Measurements from ENCODE around the gene STIM2.
"Not testable (repeated sequence)": the region's sequence is repeated elsewhere in the genome, so short reads cannot be mapped to it uniquely, and the experiment has no call there.

STIM2 gene

DNA sequence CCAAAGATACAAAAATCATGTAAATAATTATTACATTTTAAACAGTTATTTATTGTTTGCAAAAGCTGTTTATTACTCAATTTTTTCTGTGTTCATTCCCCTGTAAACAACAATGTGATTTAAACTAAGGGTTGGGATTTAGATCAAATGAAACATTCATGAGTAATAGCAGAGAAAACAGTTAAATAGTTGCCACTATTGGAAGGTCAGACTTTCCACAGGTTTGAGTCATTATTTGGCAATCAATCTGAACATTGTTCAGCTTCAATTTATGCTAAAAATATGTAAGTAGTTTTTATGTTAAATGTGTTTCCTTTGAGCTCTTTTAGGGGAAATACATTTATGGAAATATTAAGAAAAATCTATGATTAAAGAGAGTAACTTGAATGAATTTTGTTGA is 144.9 kb downstream of the STIM2 start:
- no peak for DNase-seq (ENCODE audit: low spot score)

DNA sequence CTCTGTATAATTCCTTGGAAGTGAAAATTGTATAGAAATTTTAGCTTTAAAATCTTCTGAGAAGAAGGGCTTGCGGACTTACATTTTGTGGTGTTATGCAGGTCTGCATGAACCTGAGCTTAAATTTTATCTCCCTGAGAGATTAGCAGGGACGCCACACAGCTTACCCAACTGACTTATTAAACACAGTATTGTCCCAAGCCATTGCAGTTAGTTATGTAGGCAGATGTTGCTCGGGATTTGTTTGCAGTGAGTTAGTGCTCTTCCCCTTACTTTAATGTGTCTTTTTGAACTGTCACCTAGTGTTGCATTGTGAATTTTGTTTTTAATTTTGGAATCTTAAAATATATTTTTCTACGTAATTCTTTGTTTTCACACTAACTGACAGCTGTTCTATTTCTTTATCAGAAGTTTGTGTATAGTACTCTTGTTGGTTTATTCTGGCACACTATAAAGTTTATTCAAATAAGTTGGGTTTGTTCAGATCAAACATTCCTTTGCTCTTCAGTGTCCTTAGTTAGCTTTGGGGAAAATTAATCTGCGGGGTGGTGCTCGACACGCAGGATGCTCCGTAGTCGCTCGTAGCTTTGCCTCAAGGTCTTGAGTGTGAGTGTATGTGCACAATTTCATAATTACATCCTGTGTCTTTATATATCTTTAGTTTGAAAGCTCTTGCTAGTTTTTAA is 145.4 kb downstream of the STIM2 start:
- no peak for DNase-seq (ENCODE audit: low spot score)

DNA sequence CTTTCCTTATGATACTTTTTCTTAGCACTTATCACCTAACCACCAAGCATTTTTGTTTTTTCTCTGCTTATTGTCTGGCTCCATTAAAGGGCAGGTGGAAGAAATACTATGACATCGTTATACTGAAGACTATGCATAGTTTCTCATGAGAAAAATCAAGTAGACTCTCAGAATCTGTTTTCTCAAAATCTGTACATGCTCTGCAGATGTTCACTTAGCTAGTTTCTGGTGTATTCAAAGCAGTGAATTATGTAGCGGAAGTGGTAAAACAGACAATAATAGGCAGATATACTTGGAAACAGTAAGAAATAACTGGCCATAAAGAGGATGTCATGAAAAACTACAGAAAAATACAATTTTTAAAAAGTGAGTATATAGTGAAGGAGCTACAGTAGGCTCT is 146.0 kb downstream of the STIM2 start:
- DNase-seq (ENCODE audit: low spot score) = no peak

DNA sequence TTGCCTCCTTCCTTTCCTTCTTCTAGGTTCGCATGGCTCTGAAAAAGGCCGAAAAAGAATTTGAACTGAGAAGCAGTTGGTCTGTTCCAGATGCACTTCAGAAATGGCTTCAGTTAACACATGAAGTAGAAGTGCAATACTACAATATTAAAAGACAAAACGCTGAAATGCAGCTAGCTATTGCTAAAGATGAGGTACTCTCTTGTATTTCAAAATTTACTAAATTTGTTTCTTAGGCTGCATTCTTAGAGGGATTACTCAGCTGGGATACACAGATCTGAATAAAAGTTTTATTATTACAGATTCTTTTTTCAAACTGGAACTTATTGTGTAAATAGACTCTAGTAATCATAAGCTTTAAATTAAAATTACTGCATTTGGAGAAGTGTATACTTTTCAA is 146.9 kb downstream of the STIM2 start:
- DNase-seq (ENCODE audit: low spot score) = no peak

DNA sequence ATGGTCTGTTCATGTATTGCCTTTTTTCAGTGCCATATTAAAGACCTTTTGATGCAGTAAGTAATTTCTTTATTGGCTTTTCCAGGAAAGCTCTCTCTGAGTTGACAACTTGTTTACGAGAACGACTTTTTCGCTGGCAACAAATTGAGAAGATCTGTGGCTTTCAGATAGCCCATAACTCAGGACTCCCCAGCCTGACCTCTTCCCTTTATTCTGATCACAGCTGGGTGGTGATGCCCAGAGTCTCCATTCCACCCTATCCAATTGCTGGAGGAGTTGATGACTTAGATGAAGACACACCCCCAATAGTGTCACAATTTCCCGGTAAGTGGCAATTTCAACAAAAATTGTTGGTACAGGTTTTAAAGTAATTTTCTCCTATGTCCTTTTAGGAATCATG is 148.0 kb downstream of the STIM2 start:
- DNase-seq (ENCODE audit: low spot score) = no peak

DNA sequence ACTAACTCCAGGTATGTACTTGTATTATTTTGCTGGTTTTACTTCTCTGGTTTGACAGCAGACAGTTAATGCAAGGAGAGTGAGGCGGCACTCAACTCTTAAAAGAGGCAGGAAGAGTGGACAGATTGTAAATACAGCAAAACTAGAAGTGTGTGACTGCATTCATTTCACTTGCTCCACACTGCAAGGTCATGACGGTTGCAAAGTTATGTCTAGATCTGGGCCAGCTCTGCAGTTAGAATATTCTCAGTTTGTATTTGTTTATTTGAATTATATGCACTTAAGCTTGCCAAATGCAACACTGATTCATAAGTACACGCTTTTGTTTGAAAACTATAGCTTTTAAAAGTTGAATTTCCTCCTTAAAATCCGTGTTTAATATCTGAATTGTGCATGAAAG is 148.9 kb downstream of the STIM2 start:
- no peak for DNase-seq (ENCODE audit: low spot score)

DNA sequence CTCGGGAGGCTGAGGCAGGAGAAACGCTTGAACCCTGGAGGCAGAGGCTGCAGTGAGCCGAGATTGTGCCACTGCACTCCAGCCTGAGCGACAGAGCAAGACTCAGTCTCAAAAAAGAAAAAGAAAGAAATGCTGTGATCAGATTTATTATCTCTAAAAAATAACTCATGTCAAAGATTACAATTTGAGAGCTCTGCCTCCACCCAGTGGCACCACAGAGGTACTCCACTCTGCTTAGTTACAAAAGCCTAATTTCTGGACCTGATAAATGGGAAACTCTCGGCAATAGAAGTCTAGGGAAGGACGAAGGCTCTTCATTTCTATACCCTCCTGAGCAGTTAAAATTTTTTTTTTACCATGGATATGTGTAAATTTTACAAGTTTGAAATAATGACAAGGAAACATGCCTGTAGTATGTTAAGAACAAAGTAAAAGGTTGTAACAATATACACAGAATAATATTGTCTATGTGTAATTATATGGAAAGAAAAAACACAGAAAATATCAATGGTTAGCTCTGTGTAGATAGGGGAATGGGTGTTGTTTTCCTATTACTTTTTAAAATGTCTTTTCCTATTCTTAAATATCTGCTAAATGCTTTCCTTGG is 149.8 kb downstream of the STIM2 start:
- DNase-seq (ENCODE audit: low spot score) = peak; percentile 62

DNA sequence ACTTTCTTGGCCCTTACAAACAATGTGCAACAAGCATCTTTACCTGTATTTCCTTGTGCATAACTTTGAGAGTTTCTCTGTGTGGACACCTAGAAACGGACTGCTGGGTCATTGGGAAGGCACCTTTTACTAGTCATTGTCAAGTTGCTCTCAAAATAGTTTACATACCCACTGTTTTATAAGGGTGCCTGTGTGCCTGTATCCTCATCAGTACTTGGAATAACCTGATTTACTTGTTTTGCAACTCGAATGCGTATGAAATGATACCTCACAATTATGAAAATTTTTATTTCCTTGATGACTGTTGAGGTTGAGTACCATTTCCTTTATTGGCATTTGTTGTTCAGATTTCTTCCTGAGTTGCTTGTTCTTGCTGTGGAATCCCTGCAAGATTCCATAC is 150.8 kb downstream of the STIM2 start:
- no peak for DNase-seq (ENCODE audit: low spot score)

DNA sequence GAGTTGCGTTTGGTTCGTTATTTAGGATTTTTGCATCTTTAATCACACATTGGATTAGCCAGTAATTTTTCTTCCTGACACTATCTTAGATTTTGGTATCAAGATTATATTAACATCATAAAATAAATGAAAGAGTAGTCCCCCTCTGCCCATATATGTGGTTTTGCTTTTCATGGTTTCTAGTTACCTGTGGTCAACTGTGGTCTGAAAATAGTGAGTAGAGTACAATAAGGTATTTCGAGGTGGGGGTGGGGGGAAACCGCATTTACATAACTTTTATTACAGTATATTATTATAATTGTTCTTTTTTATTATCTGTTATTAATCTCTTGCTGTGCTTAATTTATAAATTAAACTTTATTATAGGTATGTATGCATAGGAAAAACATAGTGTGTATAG is 152.4 kb downstream of the STIM2 start:
- DNase-seq (ENCODE audit: low spot score) = no peak

DNA sequence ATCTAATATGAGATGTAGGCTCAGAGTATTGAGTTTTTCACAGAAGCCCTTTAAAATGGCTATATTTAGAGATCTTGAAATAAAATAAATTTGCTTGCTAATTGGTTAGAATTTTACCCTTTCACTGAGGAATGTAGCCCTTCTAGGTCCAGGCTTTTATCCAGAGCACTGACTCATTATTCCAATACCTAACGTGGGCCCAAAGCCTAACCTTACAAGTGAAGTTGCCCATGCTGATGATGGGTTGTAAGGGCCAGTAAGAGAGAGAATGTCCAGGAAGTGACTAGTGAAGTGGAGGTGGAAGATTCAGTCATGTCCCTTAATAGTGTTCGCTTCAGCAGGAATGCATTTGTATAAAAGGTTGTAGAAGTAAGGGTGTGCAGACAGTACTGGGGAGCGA is 155.9 kb downstream of the STIM2 start:
- DNase-seq (ENCODE audit: low spot score) = no peak

DNA sequence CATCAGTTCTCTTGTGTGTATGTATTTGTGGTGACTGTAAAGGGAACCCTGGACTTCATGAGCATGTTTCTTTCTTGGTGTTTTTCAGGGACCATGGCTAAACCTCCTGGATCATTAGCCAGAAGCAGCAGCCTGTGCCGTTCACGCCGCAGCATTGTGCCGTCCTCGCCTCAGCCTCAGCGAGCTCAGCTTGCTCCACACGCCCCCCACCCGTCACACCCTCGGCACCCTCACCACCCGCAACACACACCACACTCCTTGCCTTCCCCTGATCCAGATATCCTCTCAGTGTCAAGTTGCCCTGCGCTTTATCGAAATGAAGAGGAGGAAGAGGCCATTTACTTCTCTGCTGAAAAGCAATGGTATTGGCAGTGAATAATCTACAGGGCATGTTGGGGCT is 157.0 kb downstream of the STIM2 start:
- DNase-seq (ENCODE audit: low spot score) = no peak

DNA sequence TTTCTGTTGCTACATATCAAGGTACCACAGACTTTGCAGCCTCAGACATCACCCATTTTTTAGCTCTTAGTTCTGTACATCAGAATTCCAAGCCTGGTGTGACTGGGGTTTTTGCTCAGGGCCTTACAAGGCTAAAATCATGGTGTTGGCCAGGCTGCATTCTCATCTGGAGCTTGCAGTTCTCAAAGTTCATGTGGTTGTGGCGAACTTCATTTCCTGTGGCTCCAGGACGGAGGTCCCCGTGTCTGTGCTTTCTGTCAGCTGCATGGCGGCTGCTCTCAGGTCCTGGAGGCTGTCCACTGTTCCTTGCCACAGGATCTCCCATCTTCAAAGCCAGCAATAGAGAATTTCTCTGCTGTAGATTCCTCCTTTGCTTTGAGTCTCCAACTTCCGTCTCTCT is 157.4 kb downstream of the STIM2 start:
- no peak for DNase-seq (ENCODE audit: low spot score)

DNA sequence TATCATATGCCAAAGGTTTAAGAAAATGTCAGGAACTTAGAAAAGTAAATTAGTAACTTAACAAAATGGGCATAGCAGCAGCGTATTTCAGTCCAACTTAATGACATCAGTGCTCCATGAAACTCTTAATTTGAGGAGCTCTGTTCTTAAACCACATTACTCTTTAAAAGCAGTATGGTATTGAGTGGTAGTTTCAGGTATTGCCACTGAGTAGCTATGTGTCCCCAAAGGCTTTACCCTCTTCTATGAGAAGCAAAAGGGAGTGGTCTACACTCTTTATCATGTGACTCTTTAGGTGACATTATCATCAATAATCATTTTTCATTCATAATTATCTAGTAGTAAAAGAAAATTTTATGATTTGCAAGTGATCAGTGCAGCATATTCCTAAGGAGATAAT is 158.3 kb downstream of the STIM2 start:
- DNase-seq (ENCODE audit: low spot score) = no peak

DNA sequence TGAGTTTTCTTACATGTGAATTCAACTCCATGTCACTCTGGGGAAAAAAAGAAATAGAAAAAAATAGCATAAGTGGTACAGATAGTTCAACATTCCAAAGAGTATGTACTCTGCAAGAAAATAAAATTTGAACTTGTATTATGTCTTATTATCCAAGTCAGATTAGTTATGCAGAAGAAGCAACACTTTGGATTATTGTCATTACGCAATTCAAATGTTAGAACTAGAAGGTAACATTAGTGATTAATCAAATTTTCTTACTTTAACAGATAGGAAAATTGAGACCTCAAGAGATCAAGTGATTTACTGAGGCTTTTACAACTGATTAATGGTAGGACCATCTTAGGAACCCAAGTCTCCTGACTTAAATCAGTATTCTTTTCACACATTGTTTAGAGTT is 159.1 kb downstream of the STIM2 start:
- DNase-seq (ENCODE audit: low spot score) = no peak

DNA sequence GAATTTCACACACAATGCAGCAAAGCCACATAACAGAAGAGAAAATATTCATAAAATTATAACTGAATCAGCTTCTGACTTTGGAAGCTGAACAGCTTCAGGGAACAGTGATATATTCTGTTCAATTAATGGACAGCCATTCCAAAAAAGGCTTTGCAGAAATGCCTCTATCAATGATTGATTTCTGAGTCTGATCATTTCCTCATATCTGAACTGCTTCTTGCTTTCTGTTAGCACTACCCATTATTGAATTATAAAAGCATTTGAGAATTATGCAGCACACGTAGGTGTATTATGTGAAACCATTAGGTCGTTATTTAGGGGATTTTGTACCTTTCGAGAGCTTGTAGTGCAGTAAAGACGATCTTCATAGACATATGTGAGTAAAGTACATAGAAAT is 159.6 kb downstream of the STIM2 start:
- no peak for DNase-seq (ENCODE audit: low spot score)

DNA sequence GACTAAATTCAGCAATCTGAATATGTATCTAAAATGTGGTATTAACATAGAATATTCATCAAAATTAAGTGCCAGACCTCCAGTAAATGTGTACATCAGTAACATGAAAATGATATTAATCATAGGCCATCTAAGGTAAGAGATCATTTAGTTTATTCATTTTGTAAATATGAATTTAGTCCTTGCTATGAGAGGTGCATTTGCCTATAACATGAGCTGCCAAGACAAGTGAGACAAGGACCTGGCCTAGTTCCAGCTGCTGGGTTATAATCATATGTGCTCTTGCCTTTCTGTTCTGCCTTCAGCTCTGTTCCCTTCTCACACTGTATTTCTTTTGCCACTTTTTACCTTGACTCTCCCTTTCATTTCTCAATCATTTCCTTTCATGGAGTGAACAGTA is 160.0 kb downstream of the STIM2 start:
- no peak for DNase-seq (ENCODE audit: low spot score)

DNA sequence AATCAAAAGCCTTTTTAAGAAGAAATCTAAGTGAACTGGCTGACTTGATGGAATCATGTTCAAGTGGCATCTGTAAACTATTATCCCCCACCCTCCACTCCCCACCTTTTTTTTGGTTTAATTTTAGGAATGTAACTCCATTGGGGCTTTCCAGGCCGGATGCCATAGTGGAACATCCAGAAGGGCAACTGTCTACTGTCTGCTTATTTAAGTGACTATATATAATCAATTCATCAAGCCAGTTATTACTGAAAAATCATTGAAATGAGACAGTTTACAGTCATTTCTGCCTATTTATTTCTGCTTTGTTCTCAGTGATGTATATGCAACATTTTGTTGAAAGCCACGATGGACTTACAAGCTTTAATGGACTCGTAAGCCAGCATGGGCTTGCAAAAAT is 162.3 kb downstream of the STIM2 start:
- DNase-seq (ENCODE audit: low spot score) = no peak

DNA sequence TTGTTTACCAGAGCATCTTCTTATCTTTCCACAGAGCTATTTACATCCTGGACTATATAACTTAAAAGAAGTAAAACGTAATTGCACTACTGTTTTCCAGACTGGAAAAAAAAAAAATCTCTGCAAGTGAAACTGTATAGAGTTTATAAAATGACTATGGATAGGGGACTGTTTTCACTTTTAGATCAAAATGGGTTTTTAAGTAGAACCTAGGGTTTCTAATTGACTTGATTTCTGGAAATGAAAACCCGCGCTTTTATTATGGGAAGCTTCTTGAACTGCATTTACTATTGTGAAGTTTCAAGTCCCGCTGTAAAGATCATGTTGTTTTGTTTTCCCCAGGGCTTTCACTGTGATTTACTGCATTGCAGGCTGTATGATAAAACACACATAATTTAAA is 162.7 kb downstream of the STIM2 start:
- DNase-seq (ENCODE audit: low spot score) = no peak

DNA sequence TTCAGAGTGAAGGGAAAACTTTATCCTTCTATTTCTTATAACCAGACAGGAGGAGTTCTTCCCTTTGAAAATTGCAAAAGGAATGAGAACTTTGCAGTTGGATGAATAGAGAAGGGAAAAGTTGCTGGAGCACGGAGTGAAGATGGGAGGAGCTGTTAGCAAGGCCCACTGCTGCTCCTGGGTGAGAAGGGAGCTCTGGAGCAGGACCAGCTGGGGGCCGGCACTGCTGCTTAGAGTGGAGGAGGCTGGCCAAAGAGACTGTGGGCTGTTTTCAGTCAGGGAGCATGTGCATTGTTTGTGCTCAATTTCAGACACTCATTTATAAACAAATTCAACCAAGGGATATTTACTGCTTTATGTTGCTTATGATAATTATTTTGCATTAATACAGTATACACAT is 164.2 kb downstream of the STIM2 start:
- no peak for DNase-seq (ENCODE audit: low spot score)

DNA sequence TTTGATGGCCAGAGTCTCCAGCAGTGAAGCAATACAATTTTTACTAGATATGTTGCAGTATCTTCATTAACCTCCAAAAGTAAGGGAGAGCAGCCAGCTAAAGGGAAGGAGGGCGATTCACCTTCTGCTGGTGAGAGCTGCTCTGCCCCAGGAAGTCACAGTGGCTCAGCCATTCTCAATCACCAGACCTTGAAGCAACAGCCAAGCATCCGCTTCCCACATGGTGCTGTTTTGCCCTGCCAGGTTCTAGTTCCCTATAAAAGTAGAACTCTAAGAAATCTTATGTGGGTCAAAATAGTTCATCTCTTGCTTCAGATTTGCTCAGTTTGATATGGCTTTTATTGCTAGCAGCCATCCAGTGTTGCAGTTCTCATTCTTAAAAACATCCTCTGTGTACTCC is 166.8 kb downstream of the STIM2 start:
- DNase-seq (ENCODE audit: low spot score) = no peak

DNA sequence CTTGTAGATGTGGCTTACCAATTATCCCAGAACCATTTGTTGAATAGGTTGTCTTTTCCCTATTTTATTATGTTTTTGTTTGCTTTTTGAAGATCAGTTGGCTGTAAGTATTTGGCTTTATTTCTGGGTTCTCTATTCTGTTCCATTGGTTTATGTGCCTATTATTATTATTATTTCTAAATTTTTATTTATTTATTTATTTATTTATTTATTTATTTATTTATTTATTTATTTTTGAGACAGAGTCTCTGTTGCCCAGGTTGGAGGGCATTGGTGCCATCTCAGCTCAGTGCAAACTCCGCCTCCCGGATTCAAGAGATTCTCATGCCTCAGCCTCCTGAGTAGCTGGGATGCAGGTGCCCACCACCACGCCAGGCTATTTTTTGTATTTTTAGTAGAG is 174.5 kb downstream of the STIM2 start:
- not testable (repeated sequence) for DNase-seq (ENCODE audit: low spot score)

DNA sequence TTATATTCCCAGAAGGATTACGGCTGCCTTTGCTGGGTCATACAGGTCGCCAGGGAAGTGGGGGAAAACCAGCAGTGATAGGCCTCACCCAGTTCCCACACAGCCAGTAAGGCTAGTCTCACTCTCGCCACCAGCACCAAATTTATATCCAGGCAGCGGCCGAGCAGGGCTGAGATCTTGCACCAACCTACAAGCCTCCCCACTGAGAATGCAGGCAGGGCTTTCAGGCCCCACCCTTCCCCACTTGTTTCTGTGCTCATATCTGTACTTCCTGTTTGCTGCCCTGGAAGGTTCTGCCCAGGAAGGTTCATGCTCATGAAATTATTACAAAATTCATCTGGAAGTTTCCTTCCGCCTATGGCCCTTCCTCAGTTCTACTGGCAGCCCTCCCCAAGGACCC is 179.7 kb downstream of the STIM2 start:
- DNase-seq (ENCODE audit: low spot score) = no peak

DNA sequence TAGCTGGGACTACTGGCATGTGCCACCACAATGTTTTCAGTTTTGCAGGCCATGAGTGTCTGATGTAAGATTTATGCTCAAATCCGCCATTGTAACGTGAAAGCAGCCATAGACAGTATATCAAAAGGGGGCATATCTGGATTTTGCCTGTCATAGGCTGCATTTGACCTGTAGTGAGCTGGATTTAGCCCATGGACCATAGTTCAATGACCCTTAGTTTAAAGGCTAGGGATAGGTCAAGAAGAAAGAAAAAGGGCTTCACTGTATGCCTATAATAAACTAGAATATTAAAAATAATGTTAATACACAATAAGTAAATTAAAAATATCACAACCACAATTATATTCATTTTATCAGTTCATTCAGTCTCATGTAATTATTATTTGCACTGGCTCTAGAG is 181.8 kb downstream of the STIM2 start:
- DNase-seq (ENCODE audit: low spot score) = no peak

DNA sequence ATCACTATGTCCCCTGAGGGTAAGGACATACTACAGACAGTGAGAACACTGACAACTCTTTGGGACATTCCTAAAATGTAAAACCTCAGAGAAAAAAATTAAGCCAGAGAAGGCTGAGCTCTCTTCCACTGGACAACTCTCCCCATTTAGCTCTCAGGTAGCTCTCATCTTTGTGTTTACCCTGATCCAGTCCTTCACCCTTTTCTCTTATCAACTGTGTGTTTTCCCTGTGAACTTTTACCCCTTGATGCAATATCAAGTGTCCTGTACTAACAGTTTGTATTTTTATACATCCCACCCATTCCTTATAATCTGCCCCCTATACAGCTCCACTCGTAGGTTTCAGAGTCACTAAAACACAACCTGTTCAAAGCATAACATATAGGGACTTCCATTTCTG is 182.6 kb downstream of the STIM2 start:
- DNase-seq (ENCODE audit: low spot score) = no peak
